PC-3 (cell line): ENCODE data around the gene SEMA3D.
"Not testable (repeated sequence)": the region's sequence is repeated elsewhere in the genome, so short reads cannot be mapped to it uniquely, and the experiment has no call there.

Experiments
- CTCF ChIP-seq: fragments of 300-600 bp; sonication (generic); conservative IDR thresholded peaks from 2 replicates; pipeline ENCODE4 v1.5.1; 2017; ENCODE audit warnings: antibody characterized with exemption, low read depth, mild to moderate bottlenecking, low read length
- EZH2 ChIP-seq: fragments of 300-600 bp; sonication (generic); IDR thresholded peaks from one replicate; pipeline ENCODE4 v1.6.1; 2017; ENCODE audit warnings: antibody characterized with exemption, mild to moderate bottlenecking, low read length; ENCODE audit not compliant: unreplicated experiment
- EZH2phosphoT487 ChIP-seq: fragments of 300-600 bp; sonication (generic); IDR thresholded peaks from 2 replicates; pipeline ENCODE4 v1.6.1; 2018; ENCODE audit warnings: mild to moderate bottlenecking, antibody characterized with exemption, low read length, borderline replicate concordance

- TF ChIP-seq CTCF, EZH2, EZH2phosphoT487: not testable (repeated sequence)
These were observed 193.9 kb downstream of the SEMA3D start for GRCh38 chr7:84992954-84993353.
